Measurements from ENCODE around the gene TPI1. TPM values are rescaled to one million over a fixed set of nuclear protein-coding genes. Genes with fewer than 3 reads are reported as not detected.

The TPI1 gene
- polyA plus RNA-seq, 6 donors from 2014 or later: 294 to 712 (median 357) TPM

- Mint-ChIP-seq H3K9me3 (no peaks in the 10 kb centered on the region), H3K4me1 (peaks cover 36 to 51% (median 40%) of the 10 kb centered on the region in 3 donors)
- no peak for DNase-seq
Measured at GRCh38 chr12:6824901-6825381, 42.4 kb upstream of the TPI1 start.

DNA sequence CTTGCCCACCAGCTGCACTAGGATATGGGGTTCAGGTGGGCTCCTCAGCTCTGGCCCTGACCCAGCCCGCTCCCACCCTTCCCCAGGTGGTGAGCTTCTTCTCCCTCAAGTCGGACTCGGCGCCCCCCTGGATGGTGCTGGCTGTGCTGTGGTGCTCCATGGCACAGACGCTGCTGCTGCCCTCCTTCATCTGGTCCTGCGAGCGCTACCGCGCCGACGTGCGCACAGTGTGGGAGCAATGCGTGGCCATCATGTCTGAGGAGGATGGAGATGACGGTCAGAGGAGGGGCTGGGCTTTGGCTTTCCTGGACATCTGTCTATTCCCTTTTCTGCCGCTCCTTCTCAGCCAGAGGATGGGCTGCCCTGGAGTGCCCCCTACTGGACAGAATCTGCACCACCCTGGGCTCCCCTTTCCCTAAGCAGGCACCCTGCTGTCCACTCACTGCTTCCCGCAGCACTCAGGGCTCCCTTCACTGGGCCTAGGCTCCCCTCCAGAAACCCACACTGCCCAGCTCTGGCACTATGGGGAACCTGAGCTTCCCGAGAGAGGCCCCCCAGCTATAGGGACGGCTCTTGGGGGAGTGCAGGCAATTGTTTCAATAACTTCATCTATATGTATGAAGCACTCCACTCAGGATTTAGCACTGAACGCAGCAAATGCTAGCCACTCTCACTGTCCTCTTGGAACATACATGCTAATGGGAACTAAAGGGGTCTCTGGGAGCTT lies 41.8 kb upstream of the TPI1 start:
- Mint-ChIP-seq H3K4me1 (peaks cover 36 to 51% (median 40%) of the 10 kb centered on the region in 3 donors), H3K9me3 (no peaks in the 10 kb centered on the region), H3K27ac (no peak overlapping the region), H3K36me3 (peaks cover 0 to 21% of the 10 kb centered on the region in 2 donors), H3K4me3 (peak overlapping the region in 4 of 8 donors; percentile 1 to 23 (median 21)), H3K27me3 (peaks cover 65 to 99% (median 96%) of the 10 kb centered on the region in 3 donors)
- DNase-seq (peak; percentile 63), ATAC-seq (ENCODE audit: low read depth in 2 of 2) (peak; percentile 51 to 57)

More at GRCh38 chr12:6824901-6825381, 42.4 kb upstream of the TPI1 start:
- Mint-ChIP-seq H3K27me3 (peaks cover 68 to 98% (median 95%) of the 10 kb centered on the region in 3 donors), H3K27ac (no peak overlapping the region), H3K36me3 (peaks cover 0 to 21% of the 10 kb centered on the region in 2 donors), H3K4me3 (no peak overlapping the region)
- ATAC-seq (ENCODE audit: low read depth in 2 of 2): no peak

DNA sequence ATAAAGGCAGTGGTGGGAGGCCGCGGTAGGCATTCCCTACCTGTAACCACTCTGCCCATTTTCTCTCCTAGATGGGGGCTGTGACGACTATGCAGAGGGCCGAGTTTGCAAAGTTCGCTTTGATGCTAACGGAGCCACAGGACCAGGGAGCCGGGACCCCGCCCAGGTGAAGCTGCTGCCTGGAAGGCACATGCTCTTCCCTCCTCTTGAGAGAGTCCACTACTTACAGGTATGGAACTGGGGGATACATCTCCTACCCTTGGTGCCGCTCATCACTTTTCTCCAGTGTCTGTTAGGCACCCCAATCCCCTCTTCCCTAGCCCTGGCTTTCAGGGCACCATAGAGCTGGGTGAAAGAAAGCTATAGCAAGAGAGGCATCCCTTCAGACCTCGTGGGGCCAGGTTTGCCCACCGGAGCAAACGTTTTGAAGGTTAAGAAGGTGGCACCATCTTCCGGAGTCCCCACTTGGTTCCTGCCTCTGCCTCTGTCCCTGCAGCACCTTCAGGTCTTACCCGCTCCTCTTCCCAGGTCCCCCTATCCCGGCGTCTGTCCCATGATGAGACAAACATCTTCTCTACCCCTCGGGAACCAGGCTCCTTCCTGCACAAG lies 41.1 kb upstream of the TPI1 start:
- no peak for ATAC-seq (ENCODE audit: low read depth in 2 of 2)
- Mint-ChIP-seq H3K36me3 (peaks cover 0 to 21% of the 10 kb centered on the region in 2 donors), H3K4me1 (peaks cover 30 to 47% (median 38%) of the 10 kb centered on the region in 3 donors), H3K27me3 (peaks cover 64 to 99% (median 96%) of the 10 kb centered on the region in 3 donors), H3K27ac (no peak overlapping the region), H3K9me3 (no peaks in the 10 kb centered on the region), H3K4me3 (peak overlapping the region in 2 of 8 donors; percentile 1 to 29)
- no peak for DNase-seq

GRCh38 chr12:6826734-6827436 lies 40.4 kb upstream of the TPI1 start:
- peaks cover 27 to 42% (median 35%) of the 10 kb centered on the region in 3 donors for H3K4me1 Mint-ChIP-seq
- H3K4me3 Mint-ChIP-seq: peak overlapping the region in 7 of 8 donors; percentile 28 to 83 (median 71)
- H3K27me3 Mint-ChIP-seq: peaks cover 66 to 99% (median 98%) of the 10 kb centered on the region in 3 donors
- H3K27ac Mint-ChIP-seq: no peak overlapping the region
- H3K36me3 Mint-ChIP-seq: peaks cover 0 to 21% of the 10 kb centered on the region in 2 donors
- DNase-seq (no peak), ATAC-seq (ENCODE audit: low read depth in 2 of 2) (no peak)
- no peaks in the 10 kb centered on the region for H3K9me3 Mint-ChIP-seq

GRCh38 chr12:6827437-6827911 lies 39.9 kb upstream of the TPI1 start:
- no peak for DNase-seq
- Mint-ChIP-seq H3K4me3 (peak overlapping the region; percentile 28 to 83 (median 70)), H3K9me3 (no peaks in the 10 kb centered on the region), H3K4me1 (peaks cover 23 to 37% (median 32%) of the 10 kb centered on the region in 3 donors), H3K36me3 (peaks cover 0 to 21% of the 10 kb centered on the region in 2 donors), H3K27me3 (peaks cover 70 to 98% (median 97%) of the 10 kb centered on the region in 3 donors), H3K27ac (no peak overlapping the region)
- no peak for ATAC-seq (ENCODE audit: low read depth in 2 of 2)

GRCh38 chr12:6827982-6828780 lies 39.1 kb upstream of the TPI1 start, which contains the start of gene P3H3:
Gene P3H3 (plus strand): TSS chr12:6828407. CDS start chr12:6828441, 34 bp downstream.
- Mint-ChIP-seq H3K27me3 (peaks cover 66 to 91% (median 91%) of the 10 kb centered on the region in 3 donors), H3K9me3 (no peaks in the 10 kb centered on the region), H3K36me3 (peaks cover 0 to 21% of the 10 kb centered on the region in 2 donors), H3K4me1 (peaks cover 20 to 34% (median 32%) of the 10 kb centered on the region in 3 donors), H3K4me3 (peak within 1 kb of the TSS; percentile 75 to 94 (median 90)), H3K27ac (peak within 1 kb of the TSS in 3 of 6 donors; percentile 44 to 79 (median 52))
- ATAC-seq (ENCODE audit: low read depth in 2 of 2) (peak; percentile 32 to 45), DNase-seq (no peak)

- Mint-ChIP-seq H3K36me3 (peaks cover 0 to 21% of the 10 kb centered on the region in 2 donors), H3K4me3 (peak overlapping the region; percentile 75 to 94 (median 90)), H3K27ac (peak overlapping the region in 2 of 6 donors; percentile 52 to 79), H3K27me3 (peaks cover 67 to 90% (median 83%) of the 10 kb centered on the region in 3 donors), H3K4me1 (peaks cover 20 to 34% (median 32%) of the 10 kb centered on the region in 3 donors), H3K9me3 (no peaks in the 10 kb centered on the region)
- DNase-seq (peak; percentile 23), ATAC-seq (ENCODE audit: low read depth in 2 of 2) (peak; percentile 58 to 60)
Measured at GRCh38 chr12:6828781-6829535, 38.4 kb upstream of the TPI1 start.

GRCh38 chr12:6829536-6830220 lies 37.7 kb upstream of the TPI1 start:
- H3K4me1 Mint-ChIP-seq: peaks cover 20 to 34% (median 34%) of the 10 kb centered on the region in 3 donors
- H3K9me3 Mint-ChIP-seq: no peaks in the 10 kb centered on the region
- no peak overlapping the region for H3K27ac Mint-ChIP-seq
- DNase-seq: no peak
- H3K4me3 Mint-ChIP-seq: peak overlapping the region; percentile 75 to 94 (median 90)
- no peak for ATAC-seq (ENCODE audit: low read depth in 2 of 2)
- peaks cover 67 to 85% (median 83%) of the 10 kb centered on the region in 3 donors for H3K27me3 Mint-ChIP-seq
- H3K36me3 Mint-ChIP-seq: peaks cover 0 to 21% of the 10 kb centered on the region in 2 donors

DNA sequence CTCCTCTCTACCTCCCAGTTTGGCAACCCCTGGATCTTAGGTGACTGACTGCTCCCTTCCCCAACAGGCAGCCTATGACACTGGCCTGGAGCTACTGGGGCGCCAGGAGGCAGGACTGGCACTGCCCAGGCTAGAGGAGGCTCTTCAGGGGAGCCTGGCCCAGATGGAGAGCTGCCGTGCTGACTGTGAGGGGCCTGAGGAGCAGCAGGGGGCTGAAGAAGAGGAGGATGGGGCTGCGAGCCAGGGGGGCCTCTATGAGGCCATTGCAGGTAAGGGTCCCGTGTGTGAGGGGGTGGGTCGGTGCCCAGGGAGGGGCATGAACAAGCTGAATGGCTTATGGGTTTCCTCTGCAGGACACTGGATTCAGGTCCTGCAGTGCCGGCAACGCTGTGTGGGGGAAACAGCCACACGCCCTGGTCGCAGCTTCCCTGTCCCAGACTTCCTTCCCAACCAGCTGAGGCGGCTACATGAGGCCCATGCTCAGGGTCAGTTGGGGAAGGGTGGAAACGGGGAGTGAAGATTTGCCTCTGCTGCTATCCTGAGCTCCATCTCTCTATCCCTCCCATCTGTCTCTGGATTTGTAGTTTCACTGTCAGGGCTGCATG lies 36.9 kb upstream of the TPI1 start:
- H3K36me3 Mint-ChIP-seq: peaks cover 0 to 15% of the 10 kb centered on the region in 2 donors
- peaks cover 19 to 30% (median 27%) of the 10 kb centered on the region in 3 donors for H3K4me1 Mint-ChIP-seq
- H3K27ac Mint-ChIP-seq: no peak overlapping the region
- peak overlapping the region in 7 of 8 donors; percentile 13 to 90 (median 75) for H3K4me3 Mint-ChIP-seq
- DNase-seq (no peak), ATAC-seq (ENCODE audit: low read depth in 2 of 2) (no peak)
- no peaks in the 10 kb centered on the region for H3K9me3 Mint-ChIP-seq
- H3K27me3 Mint-ChIP-seq: peaks cover 60 to 82% (median 77%) of the 10 kb centered on the region in 3 donors

DNA sequence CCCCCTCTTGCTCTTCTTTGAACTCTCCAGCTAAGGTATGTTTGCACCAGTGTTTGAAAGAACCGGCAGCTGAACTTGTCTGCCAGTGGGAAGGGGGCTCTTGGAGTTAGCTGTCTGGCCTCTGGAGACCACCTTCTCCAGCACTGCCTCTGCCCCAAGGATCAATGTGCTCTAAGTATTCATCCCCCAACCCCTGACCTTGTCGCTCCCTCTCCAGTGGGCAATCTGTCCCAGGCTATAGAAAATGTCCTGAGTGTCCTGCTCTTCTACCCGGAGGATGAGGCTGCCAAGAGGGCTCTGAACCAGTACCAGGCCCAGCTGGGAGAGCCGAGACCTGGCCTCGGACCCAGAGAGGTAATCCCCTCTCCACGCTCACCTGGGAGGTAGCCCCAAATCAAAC lies 36.3 kb upstream of the TPI1 start:
- no peaks in the 10 kb centered on the region for H3K9me3 Mint-ChIP-seq
- H3K4me1 Mint-ChIP-seq: peaks cover 22 to 30% (median 27%) of the 10 kb centered on the region in 3 donors
- H3K4me3 Mint-ChIP-seq: peak overlapping the region in 6 of 8 donors; percentile 2 to 80 (median 14)
- ATAC-seq (ENCODE audit: low read depth in 2 of 2): no peak
- peaks cover 0 to 13% of the 10 kb centered on the region in 2 donors for H3K36me3 Mint-ChIP-seq
- no peak for DNase-seq
- H3K27me3 Mint-ChIP-seq: peaks cover 57 to 76% (median 70%) of the 10 kb centered on the region in 3 donors
- peak overlapping the region in 1 of 6 donors; percentile 72 for H3K27ac Mint-ChIP-seq

Measured in naive B cell (primary cell).